ENCODE results near the gene MAGI2.

DNA sequence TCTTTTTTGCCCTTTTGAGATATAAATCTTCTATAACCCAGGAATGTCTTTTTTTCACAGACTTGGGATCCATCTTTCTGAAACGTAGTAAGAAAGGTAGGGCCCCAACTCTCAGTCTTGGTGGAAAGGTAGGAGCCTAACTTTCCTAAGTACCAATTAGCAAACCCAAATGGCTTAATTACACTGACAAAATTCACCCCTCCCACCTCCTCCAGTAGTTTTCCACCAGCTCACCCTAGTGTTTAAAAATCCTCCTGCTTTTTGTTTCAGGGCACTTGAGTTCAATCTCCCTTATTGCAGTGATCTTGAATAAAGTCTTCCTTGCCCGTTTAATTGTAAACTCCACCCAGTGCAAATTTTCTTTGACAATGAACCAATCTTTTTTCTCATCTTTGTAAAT lies 1054.9 kb downstream of the MAGI2 start:
- TF ChIP-seq, protein P1, sequence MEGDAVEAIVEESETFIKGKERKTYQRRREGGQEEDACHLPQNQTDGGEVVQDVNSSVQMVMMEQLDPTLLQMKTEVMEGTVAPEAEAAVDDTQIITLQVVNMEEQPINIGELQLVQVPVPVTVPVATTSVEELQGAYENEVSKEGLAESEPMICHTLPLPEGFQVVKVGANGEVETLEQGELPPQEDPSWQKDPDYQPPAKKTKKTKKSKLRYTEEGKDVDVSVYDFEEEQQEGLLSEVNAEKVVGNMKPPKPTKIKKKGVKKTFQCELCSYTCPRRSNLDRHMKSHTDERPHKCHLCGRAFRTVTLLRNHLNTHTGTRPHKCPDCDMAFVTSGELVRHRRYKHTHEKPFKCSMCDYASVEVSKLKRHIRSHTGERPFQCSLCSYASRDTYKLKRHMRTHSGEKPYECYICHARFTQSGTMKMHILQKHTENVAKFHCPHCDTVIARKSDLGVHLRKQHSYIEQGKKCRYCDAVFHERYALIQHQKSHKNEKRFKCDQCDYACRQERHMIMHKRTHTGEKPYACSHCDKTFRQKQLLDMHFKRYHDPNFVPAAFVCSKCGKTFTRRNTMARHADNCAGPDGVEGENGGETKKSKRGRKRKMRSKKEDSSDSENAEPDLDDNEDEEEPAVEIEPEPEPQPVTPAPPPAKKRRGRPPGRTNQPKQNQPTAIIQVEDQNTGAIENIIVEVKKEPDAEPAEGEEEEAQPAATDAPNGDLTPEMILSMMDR (IDR thresholded peaks at IDR 0.05) = no peak
- TF ChIP-seq POLR2A (IDR thresholded peaks at IDR 0.05) (no peak), EP300 (IDR thresholded peaks at IDR 0.05) (no peak)

All from ovary (tissue), 3 donors.